A549 treated with AZD9567 at 1 μM for 4 hours (cell line): Measurements from ENCODE around the gene GGT5. TPM values are rescaled to one million over a fixed set of nuclear protein-coding genes. Genes with fewer than 3 reads are reported as not detected.

ENCODE experiments used
- total RNA-seq: library from RNA; stranded (reverse); fragments of 200-300 nt; extraction: Qiagen RNA extraction; gene quantifications from 5 replicates; pipeline ENCODE4 v1.2.3, GENCODE V29; 2022; ENCODE audit not compliant: insufficient read depth

Gene GGT5, protein sequence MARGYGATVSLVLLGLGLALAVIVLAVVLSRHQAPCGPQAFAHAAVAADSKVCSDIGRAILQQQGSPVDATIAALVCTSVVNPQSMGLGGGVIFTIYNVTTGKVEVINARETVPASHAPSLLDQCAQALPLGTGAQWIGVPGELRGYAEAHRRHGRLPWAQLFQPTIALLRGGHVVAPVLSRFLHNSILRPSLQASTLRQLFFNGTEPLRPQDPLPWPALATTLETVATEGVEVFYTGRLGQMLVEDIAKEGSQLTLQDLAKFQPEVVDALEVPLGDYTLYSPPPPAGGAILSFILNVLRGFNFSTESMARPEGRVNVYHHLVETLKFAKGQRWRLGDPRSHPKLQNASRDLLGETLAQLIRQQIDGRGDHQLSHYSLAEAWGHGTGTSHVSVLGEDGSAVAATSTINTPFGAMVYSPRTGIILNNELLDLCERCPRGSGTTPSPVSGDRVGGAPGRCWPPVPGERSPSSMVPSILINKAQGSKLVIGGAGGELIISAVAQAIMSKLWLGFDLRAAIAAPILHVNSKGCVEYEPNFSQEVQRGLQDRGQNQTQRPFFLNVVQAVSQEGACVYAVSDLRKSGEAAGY
- 3.5 to 4.5 TPM (median 4.2 TPM) in 5 replicates for total RNA-seq

DNA sequence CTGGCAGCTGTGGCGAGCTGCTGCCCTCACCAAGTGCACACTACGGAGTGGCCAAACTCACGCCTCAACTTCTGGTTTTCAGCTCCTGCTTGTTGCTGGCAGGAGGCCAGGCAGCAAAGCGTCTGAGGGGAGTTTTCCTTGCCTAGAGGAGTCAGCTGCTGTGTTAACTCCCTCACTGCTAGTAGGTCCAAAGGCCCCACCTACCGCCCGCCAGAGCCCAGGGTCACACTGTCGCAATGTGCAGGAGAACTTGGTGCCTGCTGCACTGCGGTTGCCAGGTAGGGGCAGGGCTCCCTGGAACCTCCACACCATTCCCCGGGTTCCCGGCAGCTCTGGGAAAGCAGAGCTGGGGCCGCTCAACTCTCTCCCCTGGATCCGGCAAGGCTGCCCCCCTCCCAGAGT is at the start of gene GGT5:
TSS of gene GGT5 (minus strand) at position 53 of the 402 bp plus-strand sequence. CDS start 357 bp downstream, outside the sequence.

DNA sequence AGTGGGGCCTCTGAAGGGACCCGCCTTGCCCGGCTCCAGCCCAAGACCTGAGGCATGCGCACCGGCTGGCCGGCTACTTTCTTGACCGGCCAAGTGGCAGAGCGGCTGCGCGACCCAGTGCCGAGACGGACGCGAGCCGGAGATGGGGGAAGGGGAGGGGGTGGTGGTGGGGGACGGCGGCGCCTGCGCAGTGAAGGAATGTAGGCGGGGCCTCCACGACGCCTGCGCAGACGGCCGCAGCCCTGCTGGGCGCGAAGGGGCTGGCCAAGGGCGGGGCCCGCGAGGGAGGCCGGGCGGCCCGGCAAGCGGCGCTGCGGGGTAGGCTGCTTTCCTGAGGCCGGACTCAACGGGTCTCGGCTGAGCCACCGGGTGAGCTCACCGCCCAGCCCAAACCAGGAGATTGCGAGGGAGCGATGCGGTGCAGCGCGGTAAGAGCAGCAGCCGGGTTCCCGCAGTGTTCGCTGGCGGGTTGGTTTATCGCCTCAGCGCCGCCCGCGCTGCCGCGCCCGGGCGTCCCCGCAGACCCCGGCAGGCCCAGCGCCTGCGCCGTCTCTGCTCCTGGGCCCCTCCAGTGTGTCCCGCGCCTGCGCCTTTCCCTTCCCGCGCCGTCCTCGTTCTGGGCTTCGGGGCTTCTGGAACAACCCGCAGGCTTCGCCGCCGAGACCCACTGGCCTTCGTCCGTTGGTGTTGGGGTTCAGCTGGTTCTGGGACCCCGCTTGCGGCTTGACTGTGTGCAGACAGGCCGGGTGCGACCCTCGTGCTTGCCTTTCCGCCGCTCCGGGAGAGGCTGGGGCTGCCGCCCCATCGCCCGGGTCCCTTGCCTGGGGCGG is 25.9 kb upstream of the GGT5 start, which contains the start of gene SPECC1L:
TSS of gene SPECC1L (plus strand) at position 276 of the 830 bp plus-strand sequence. CDS start 31,401 bp downstream, outside the sequence.

DNA sequence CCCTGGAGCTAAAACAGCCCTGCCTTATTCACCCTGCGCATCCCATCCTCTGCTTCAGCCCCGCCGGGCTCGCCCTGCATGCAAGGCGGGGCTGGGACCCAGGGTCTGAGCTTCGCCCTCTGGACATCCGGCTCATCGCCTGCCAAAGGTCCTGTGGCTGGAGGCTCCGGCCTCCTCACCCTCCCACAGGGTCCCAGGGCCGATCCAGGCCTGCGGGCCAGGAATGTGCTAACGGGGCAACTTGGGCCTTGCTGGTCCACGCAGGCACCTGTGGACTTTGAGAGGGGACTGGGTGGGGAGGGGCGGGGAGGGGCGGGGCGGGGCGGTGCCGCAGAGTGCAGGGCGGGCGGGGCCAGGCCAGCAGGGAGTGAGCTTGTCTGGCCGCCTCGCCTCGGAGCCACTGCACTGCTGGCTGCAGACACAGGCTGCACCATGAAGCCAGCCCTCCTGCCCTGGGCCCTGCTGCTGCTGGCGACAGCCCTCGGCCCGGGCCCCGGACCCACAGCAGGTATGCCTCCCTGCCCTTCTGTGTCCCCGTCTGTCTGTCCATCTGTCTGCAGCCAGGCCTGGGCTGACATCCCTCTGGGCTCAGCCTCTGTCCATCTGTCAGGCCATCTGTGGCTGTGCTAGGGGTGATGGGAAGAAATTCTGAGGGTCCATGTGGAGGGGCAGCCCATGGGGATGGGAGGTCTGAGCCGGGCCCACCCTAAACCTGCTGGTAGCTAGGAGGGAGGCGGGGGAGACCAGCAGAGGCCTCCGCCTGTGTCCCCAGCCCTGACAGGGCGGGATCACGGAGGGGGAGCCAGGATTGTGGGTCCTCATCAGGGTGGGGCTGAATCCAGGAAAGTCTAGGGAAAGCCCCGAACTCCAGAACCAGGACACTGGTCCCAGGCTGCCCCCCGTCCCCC is 63.5 kb downstream of the GGT5 start, which contains the start of gene SUSD2:
TSS of gene SUSD2 (plus strand) at position 400 of the 908 bp plus-strand sequence. CDS start at position 433, 33 bp downstream.

Other genes starting within 250 kb of the GGT5 start
- not detected in 5 replicates for gene GSTT4, start 239.6 kb downstream of the GGT5 start, total RNA-seq
- gene CABIN1, start 233.8 kb downstream of the GGT5 start, total RNA-seq, result 22.6 to 30.9 TPM (median 30.0 TPM) in 5 replicates
- gene SUSD2, start 63.6 kb downstream of the GGT5 start, total RNA-seq, result 59.8 to 76.7 TPM (median 71.3 TPM) in 5 replicates
- 13.7 to 17.8 TPM (median 16.2 TPM) in 5 replicates for gene SPECC1L, start 25.7 kb upstream of the GGT5 start, total RNA-seq
- gene ADORA2A, start 182.5 kb upstream of the GGT5 start, total RNA-seq, result 0.84 to 0.99 TPM (median 0.93 TPM) in 4 of 5 replicates, not detected in the other